MG63 (cell line): ENCODE data around the gene LEMD1. TPM values are rescaled to one million over a fixed set of nuclear protein-coding genes. Genes with fewer than 3 reads are reported as not detected.

Experiments
- DNase-seq: peaks from one replicate; pipeline ENCODE4 v3.0.0-alpha.2; 2020
- H3K27me3 ChIP-seq: fragments of 250-450 bp; sonication (Bioruptor Pico); 2 replicates; pipeline ENCODE4 v1.5.1; 2020; ENCODE audit warnings: mild to moderate bottlenecking, moderate library complexity
- H3K36me3 ChIP-seq: fragments of 250-450 bp; sonication (Bioruptor Pico); 2 replicates; pipeline ENCODE4 v1.5.1; 2020; ENCODE audit warnings: mild to moderate bottlenecking, moderate library complexity
- H3K4me3 ChIP-seq: fragments of 250-450 bp; sonication (Bioruptor Pico); 2 replicates; pipeline ENCODE4 v1.5.1; 2020; ENCODE audit warnings: mild to moderate bottlenecking, moderate library complexity
- H3K9me3 ChIP-seq: fragments of 250-450 bp; sonication (Bioruptor Pico); 2 replicates; pipeline ENCODE4 v1.5.1; 2020; ENCODE audit warnings: mild to moderate bottlenecking, moderate library complexity
- total RNA-seq: library from RNA; depleted of rRNA; stranded (reverse); fragments of >200 nt; shearing (Covaris generic); gene quantifications from 2 replicates; pipeline ENCODE4 v1.2.3, GENCODE V29; 2014; ENCODE audit warnings: low replicate concordance

LEMD1 gene
- total RNA-seq, 1 experiment from 2014 or later, result not detected

DNA sequence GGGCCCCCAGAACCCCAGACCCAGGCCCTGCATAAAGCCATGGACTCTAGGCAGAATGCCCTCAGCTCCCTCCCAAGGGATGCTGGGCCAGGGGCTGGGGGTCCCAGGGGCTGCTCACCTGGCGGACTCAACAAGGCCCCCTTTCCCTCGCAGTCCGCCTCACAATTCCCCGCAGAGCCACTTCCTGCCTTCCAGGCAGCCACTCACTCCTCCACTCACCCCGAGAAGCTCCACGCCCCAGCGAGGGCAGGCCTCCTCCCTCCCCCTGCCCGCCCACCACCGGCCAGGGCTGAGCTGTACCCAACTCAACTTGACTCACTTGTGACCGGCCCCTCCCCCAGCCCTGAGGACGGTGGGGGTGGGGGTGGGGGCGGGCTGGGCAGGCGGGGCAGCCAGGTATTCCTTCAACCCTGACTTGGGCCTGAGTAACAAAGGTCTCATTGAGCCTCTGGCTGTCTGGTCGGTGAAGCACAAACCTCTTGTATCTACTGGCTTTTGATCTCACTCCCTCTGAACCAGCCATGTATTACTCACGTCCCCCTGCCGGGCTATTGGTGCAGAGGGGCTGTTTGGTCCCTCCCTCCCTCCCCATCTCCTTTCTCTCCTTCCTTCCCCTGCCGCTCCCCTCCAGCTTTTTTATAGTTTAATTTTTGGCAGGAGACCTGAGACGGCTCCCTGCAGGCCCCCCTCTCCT lies 28.0 kb upstream of the LEMD1 start:
- H3K27me3 ChIP-seq, result peaks cover 31% of the 10 kb centered on the region
- H3K36me3 ChIP-seq, result no peaks in the 10 kb centered on the region
- H3K4me3 ChIP-seq, result no peak overlapping the region
- H3K9me3 ChIP-seq, result no peaks in the 10 kb centered on the region
- DNase-seq, result peak; percentile 62

DNA sequence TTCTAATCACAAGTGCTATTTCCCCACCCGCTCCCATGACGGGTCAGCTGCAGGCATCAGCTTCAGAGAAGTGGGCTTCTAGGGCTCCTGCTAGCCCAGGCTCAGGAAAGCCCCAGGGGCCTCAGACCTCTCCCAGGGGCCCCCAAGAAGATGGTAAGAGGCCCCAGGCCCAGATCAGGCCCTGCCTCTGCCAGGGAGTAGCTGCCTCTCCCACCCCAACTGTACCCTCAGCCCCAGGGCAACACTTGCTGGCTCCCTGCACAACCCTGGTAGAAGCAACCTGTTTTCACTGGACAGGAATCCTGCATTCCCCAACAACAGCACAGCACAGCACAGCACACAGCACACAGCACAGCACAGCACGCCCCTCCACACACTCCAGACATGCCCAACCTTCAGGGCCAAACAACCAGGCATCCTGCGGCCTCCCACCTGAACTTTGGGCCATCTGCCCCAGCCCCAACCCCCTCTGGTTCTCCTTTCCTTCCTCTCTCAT lies 27.4 kb upstream of the LEMD1 start:
- no peak for DNase-seq
- Histone ChIP-seq H3K36me3 (no peaks in the 10 kb centered on the region), H3K4me3 (no peak overlapping the region), H3K27me3 (peaks cover 26% of the 10 kb centered on the region), H3K9me3 (no peaks in the 10 kb centered on the region)

DNA sequence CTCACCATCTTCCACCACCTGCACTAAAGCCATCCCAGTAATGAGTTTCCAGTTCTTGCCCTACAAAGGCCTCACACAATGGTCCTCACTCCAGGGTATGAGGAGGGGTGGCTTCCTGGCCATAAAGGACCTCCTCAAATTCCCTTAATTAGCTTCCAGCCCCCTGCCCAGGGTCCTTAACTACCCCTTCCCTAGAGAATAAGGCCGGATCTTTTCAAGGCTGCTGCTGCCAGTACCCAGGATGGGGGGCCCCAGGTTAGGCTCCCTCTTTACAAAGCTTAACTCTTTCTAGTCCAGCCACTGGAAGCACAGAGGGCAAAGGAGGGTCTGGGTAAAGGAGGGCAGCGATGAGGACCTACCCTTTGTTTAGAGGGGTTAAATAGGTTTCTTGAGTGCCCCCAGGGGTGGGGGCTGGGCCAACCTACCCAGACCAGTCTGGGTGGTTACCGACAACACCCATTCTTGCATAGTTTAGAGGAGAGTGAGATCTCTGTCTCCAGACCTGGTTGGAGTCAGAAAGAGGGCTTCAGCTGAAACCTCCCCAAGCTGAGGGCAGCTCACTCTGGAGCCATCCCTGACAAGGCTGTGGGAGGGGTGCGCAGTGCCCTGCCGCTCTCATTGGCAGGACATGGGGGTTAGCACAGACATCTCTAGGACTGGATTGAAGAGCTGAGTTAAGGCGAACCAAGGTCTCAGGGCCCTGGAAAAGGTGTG lies 26.8 kb upstream of the LEMD1 start:
- Histone ChIP-seq H3K4me3 (no peak overlapping the region), H3K9me3 (no peaks in the 10 kb centered on the region), H3K27me3 (peaks cover 19% of the 10 kb centered on the region), H3K36me3 (no peaks in the 10 kb centered on the region)
- no peak for DNase-seq

DNA sequence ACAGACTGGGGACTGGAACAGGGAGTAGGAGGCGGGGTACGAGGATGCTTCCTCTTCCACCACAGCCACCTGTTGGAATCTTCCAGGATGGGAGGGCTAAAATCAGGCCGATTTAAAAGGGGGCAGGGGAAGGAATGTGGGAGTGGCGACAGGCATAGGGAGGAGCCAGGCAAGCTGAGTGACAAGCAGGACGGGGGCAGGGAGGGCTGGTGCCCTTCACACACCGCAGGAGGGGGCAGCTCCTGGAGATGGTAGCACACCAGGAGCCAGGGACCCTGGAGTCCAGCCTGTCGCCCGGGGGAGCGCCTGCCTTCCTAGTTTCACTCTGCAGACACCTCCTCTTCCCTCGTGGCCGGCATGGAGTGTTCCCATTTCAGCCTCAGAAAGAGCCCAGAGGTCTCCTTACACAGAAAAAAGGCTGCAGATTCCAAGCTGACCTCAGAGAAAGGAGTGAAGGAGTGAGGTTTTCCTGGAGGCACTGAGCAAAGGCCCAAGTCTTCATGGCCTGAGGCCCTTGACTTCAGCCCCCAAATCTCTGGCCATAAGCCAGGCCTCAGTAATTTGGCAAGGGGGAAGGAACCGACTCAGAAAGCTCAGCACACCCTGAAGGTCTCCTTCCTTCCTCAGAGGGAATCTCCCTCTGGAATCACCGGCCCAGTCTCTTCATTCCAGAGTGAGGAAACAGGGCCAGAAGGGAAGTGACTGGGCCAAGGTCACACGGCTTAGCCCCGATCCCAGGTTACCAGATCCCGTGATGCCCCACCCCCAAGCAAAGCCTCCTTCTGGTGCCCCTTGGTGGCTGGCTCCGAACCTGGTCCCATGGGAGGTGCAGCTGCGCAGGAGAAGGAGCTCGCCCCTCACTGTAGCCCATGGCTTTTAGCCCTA lies 25.8 kb upstream of the LEMD1 start:
- Histone ChIP-seq H3K27me3 (peaks cover 10% of the 10 kb centered on the region), H3K4me3 (no peak overlapping the region), H3K36me3 (no peaks in the 10 kb centered on the region), H3K9me3 (no peaks in the 10 kb centered on the region)
- DNase-seq, result peak; percentile 70

DNA sequence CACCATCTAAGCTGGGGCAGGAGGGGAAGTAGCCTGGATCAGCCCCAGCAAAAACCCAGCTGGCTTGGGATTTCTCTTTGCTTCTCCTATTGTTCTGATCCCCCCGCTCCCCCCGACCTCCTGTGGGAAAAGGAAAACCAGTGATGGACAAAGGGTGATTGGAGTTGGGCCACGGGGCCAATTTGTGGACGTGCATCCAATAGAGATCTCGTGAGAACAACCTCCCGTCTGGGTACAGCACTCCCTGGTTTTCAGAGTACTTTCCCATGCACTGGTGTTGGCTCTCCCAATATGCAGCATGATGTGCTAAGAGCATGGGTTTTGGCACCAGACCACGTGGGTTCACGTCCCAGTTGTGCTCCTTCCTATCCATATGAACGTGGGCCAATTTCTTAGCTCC lies 25.0 kb upstream of the LEMD1 start:
- Histone ChIP-seq H3K9me3 (no peaks in the 10 kb centered on the region), H3K36me3 (no peaks in the 10 kb centered on the region), H3K27me3 (peaks cover 3% of the 10 kb centered on the region; the same call in 1 of the 2 replicates), H3K4me3 (no peak overlapping the region)
- no peak for DNase-seq

DNA sequence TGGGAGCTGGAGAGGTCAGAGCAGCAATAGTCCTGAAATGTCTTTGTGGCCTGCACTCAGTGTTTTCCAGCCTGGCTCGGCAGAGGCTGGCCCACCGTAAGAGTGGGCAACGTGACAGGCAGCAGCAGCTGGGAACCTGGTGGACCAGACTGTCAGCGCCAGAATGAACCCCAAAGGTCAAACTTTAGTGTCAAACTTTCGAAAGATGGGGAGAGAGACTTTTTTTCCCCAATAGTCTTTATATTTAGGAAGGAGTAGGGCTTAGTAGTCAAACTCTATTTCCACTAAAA lies 23.7 kb upstream of the LEMD1 start:
- no peak overlapping the region for H3K4me3 ChIP-seq
- H3K27me3 ChIP-seq, result no peaks in the 10 kb centered on the region
- no peak for DNase-seq
- H3K9me3 ChIP-seq, result no peaks in the 10 kb centered on the region
- H3K36me3 ChIP-seq, result no peaks in the 10 kb centered on the region

DNA sequence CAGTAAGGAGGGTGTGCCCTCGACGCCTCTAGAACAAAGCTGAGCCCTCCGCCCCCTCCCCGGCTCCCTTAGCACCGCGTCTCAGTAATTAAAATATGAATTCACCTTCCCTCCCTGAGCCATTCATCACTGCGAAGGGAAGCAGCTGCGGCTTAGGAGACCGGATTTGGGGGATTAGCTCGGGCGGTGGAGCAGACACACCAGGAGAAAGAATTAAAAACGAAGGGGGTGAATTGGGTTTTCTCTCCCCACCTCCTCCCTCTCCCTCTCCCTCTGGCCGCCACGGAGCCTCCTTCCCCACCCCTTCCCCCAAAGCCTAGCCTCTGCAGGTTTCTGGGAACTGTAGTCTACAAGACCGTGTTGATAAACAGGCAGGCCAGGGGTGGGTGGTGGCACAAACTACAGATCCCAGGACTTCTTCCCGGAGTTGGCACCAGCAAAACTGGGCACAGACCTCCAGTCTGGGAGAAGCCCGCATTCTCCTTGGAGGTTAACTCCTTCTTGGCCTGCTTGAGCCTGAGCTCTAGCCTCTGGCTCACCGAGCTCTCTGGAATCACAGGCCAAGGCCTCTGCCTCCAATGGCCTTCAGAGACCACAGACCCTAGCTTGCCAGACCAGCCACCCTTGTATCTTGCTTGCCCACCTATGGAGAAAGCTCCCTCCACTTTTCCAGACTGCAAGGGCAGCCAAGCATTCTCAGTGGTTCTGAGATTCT lies 23.2 kb upstream of the LEMD1 start:
- peak; percentile 93 for DNase-seq
- H3K4me3 ChIP-seq, result peak overlapping the region; percentile 17
- H3K27me3 ChIP-seq, result no peaks in the 10 kb centered on the region
- H3K9me3 ChIP-seq, result no peaks in the 10 kb centered on the region
- no peaks in the 10 kb centered on the region for H3K36me3 ChIP-seq

DNA sequence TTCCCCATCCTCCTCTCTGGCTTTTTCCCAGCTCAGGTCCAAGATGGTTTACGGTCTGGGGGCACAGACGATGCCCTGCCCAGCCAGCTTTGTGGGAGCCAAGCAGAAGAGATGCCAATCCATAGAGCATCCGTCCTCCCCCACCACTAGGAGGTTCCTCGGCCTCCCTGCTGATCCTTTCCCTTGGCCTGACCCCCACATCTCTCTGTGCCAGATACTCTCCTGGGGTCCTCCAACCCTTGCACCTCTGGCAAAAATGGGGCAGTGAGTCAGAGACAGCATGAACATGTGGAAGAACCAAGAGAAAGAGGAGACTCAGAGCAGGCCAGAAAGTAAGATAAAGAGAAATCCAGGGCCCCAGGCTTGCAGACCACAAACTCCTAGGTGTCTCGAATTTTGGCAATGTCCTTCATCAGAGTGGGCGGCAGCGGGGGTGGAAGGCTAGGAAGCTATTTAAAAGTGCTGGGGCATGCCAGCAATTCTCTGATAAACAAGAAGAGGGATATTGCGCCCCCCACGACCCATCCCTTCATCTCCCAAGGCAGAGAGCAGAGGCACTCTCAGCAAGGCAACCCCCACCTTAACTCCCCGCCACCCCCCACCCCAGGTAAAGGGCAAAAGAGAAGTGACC lies 22.6 kb upstream of the LEMD1 start:
- H3K4me3 ChIP-seq, result peak overlapping the region; percentile 17
- H3K27me3 ChIP-seq, result no peaks in the 10 kb centered on the region
- no peaks in the 10 kb centered on the region for H3K9me3 ChIP-seq
- DNase-seq, result peak; percentile 79
- no peaks in the 10 kb centered on the region for H3K36me3 ChIP-seq

DNA sequence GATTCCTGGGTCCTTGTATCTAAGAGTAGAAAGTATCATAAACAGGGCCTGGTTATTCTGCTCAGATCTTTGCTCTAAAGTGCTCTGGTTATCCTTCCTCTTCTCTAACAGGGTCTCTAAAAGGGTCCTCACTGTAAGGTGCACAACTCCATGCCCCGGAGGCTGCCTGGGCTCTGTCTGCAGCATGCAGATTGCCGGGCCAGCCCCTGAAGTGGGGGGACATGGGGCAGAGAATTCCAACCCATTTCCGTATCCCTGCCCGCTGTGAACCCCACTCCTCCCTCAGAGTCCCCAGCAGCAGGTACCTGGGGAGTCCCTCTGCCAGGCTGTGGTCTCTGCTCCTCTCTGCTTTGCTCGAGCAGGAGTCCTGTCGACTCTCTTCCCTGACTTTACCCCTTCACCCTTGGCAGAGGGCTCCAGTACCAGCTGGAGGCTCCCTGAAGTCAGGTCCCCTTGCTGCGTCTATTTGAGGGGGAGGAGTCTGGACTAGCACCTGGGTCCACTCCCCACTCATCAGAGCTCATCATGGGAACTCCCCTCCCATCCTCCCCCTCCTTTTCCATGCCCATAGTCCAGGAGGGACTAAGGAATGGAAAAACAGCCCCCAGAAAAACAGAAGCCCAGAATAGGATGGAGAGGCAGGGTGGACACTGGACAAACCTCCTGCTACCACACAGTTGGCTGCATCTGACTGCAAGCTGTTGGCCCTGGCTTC lies 21.9 kb upstream of the LEMD1 start:
- no peak overlapping the region for H3K4me3 ChIP-seq
- DNase-seq, result no peak
- no peaks in the 10 kb centered on the region for H3K27me3 ChIP-seq
- no peaks in the 10 kb centered on the region for H3K36me3 ChIP-seq
- H3K9me3 ChIP-seq, result no peaks in the 10 kb centered on the region

DNA sequence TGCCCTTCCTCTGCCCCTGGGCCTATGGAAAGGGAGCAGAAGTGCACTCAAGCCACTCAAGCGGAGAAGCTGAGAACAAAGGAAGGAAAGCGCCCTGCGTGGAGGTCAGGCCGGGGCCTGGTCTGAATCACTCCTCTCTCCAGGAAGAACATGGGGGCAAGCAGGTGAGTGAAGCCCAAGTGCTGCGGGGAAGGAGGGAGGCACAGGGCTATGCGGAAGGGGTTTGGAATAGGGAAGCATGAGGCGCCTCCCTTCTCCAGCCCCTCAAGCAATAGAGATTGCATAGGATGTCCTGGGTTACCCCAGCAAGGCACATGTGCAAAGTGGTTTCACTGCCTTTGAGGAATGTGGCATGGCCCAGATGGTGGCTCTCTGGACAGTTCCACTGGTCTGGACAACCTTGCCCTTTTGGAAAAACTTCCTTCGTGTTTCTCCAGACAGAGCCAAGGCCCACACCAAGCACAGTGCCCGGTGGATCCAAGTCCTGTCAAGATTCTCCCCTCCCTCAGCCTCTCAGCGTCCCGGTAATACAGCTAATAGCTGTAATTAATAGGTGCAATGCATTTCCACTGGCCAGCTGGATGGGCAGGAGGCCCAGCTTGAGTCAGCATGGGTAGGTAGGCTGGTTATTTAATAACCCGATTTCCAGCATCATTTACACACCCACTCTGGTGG lies 20.3 kb upstream of the LEMD1 start:
- DNase-seq, result no peak
- Histone ChIP-seq H3K9me3 (no peaks in the 10 kb centered on the region), H3K27me3 (no peaks in the 10 kb centered on the region), H3K36me3 (no peaks in the 10 kb centered on the region), H3K4me3 (no peak overlapping the region)

DNA sequence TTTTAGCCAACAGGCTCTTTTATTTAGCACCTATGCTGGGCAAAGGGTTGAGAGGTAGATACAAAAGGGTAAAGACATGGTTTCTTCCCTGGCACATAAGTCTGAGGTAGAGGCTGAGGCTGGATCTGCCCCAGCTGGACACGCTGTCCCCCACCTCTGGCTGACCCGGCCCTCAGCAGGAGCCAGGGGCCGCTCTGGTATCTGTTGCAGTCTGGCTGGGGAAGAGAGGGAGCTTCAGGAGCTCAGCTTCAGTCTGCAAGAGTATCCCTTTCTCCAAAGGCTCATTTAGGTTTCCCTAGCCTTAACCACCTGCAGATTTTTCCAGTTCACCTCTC lies 19.8 kb upstream of the LEMD1 start:
- Histone ChIP-seq H3K36me3 (no peaks in the 10 kb centered on the region), H3K9me3 (no peaks in the 10 kb centered on the region), H3K27me3 (no peaks in the 10 kb centered on the region), H3K4me3 (no peak overlapping the region)
- DNase-seq, result no peak

DNA sequence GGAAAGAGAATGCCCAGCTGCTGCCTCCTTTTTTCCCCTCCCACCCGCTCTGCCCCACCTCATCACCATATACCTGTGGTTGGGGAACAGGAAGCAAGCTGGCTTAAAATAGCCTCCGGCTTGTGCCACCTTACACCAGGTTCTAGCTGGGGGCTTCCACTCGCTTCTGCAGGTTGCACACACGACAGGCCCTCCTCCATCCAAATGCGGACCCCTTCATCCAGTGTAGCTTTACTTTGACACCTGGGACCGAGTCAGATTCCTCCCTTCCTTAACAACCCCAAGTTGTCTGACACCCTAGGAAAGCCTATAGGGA lies 19.4 kb upstream of the LEMD1 start:
- Histone ChIP-seq H3K36me3 (no peaks in the 10 kb centered on the region), H3K27me3 (peaks cover 3% of the 10 kb centered on the region; the same call in 1 of the 2 replicates), H3K9me3 (no peaks in the 10 kb centered on the region), H3K4me3 (no peak overlapping the region)
- DNase-seq, result no peak

DNA sequence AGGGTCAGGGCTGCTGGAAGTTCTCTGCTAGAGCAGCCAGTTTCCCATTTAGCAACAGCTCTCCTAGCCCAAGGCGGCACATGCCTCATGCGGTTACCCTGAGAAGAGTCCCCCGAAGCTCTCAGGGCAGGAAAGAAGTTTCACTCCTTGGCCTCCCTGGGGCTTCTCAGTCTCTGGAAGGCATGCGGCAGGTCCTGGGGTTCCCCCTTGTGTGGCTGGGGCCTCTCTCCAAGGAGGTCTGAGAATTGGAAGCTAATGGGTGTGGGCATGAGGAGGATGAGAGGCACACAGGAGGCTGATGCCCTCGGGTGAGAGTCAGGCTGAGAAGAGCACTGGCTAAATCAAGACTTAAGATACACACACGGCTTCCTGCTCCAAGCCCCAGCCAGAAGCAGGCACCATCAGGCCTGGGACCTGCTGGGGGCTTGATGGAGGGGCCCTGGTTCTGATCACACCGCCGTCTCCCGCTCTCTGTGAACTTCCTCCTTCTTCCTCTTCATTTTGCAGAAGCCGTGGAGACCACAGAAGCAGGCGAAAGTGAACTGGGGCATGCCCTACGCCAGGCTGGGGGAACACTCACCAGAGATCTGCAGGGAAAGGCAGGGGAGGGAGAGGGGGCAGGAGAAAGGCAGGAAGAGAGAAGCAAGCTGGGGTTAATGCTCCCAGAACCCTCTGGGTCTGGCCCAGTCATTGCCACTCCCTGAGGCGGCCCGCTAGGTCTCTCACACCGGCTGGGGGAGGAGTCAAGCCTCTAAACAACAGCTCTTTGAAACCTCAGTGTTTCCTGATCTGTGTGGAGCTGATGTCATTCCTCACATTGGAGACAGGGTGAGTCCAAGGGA lies 18.8 kb upstream of the LEMD1 start:
- Histone ChIP-seq H3K9me3 (no peaks in the 10 kb centered on the region), H3K4me3 (no peak overlapping the region), H3K36me3 (no peaks in the 10 kb centered on the region), H3K27me3 (peaks cover 7% of the 10 kb centered on the region)
- no peak for DNase-seq

DNA sequence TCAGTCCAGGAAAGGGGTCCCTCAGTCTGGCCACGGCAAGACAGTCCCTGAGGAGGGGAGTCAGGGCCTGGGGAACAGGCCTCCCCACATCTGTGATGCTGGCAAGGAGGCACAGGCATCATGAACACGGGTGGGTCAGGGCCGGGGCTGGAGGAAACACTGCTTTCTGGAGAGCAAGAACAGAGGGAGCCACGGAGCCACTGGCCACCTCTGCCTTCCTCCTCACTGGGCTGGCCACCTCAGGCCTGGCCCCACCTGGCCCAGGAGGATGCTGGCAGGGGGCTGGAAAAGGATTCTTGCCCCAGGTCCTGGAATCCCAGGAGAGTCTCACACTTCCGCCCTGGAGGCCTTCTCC lies 18.2 kb upstream of the LEMD1 start:
- peaks cover 8% of the 10 kb centered on the region for H3K27me3 ChIP-seq
- DNase-seq, result no peak
- no peak overlapping the region for H3K4me3 ChIP-seq
- H3K36me3 ChIP-seq, result no peaks in the 10 kb centered on the region
- no peaks in the 10 kb centered on the region for H3K9me3 ChIP-seq
